ENCODE data around the gene STARD8. TPM values are rescaled to one million over a fixed set of nuclear protein-coding genes. Genes with fewer than 3 reads are reported as not detected.

Gene STARD8
- polyA plus RNA-seq, 1 donor from 2014 or later: 0.09 TPM

- Histone ChIP-seq H4K20me1 (ENCODE audit: insufficient read depth) (no peaks in the 10 kb centered on the region), H3K27ac (ENCODE audit: low read length) (no peak overlapping the region), H3F3A (ENCODE audit: insufficient read depth, low read length, poor library complexity, severe bottlenecking) (no peaks in the 10 kb centered on the region), H3K9me2 (ENCODE audit: insufficient read depth, low read length) (no peaks in the 10 kb centered on the region), H3K4me3 (ENCODE audit: low read length) (no peak overlapping the region), H3K36me3 (ENCODE audit: insufficient read depth, low read length) (no peaks in the 10 kb centered on the region), H2AFZ (ENCODE audit: low read depth, low read length) (no peak overlapping the region), H3K27me3 (ENCODE audit: insufficient read depth, low read depth, low read length) (no peaks in the 10 kb centered on the region), H3K79me2 (replicated peaks; ENCODE audit: insufficient read depth, low read length) (no peaks in the 10 kb centered on the region), H3K4me2 (ENCODE audit: low read length) (no peak overlapping the region), H3K9me3 (ENCODE audit: low read length) (no peaks in the 10 kb centered on the region), H3K9ac (ENCODE audit: low read length) (no peak overlapping the region)
- TF ChIP-seq SMC3 (conservative IDR thresholded peaks at IDR 0.05; ENCODE audit: poor library complexity): no peak
- TF ChIP-seq EZH2 (IDR thresholded peaks at IDR 0.05; ENCODE audit: borderline replicate concordance, insufficient read depth, low read length, poor library complexity, severe bottlenecking): no peak
- no peak for TF ChIP-seq REST (IDR thresholded peaks at IDR 0.05; ENCODE audit: borderline replicate concordance)
- TF ChIP-seq MXI1 (conservative IDR thresholded peaks at IDR 0.05; ENCODE audit: poor library complexity, severe bottlenecking): no peak
- TF ChIP-seq EP300 (conservative IDR thresholded peaks at IDR 0.05; ENCODE audit: poor library complexity, severe bottlenecking): no peak
- TF ChIP-seq RAD21 (conservative IDR thresholded peaks at IDR 0.05): no peak
- no peak for TF ChIP-seq TAF1 (IDR thresholded peaks at IDR 0.05; ENCODE audit: low read depth)
Measured at GRCh38 chrX:68719181-68719903, 71.9 kb downstream of the STARD8 start.

GRCh38 chrX:68719904-68720614 lies 72.6 kb downstream of the STARD8 start:
- no peaks in the 10 kb centered on the region for H3K79me2 ChIP-seq (replicated peaks; ENCODE audit: insufficient read depth, low read length)
- H4K20me1 ChIP-seq (ENCODE audit: insufficient read depth): no peaks in the 10 kb centered on the region
- H2AFZ ChIP-seq (ENCODE audit: low read depth, low read length): no peak overlapping the region
- no peaks in the 10 kb centered on the region for H3K36me3 ChIP-seq (ENCODE audit: insufficient read depth, low read length)
- no peak for TF ChIP-seq EZH2 (IDR thresholded peaks at IDR 0.05; ENCODE audit: borderline replicate concordance, insufficient read depth, low read length, poor library complexity, severe bottlenecking)
- no peak for TF ChIP-seq POLR2AphosphoS5 (IDR thresholded peaks at IDR 0.05)
- no peak for TF ChIP-seq REST (IDR thresholded peaks at IDR 0.05; ENCODE audit: borderline replicate concordance)
- H3F3A ChIP-seq (ENCODE audit: insufficient read depth, low read length, poor library complexity, severe bottlenecking): no peaks in the 10 kb centered on the region
- no peak overlapping the region for H3K9ac ChIP-seq (ENCODE audit: low read length)
- no peaks in the 10 kb centered on the region for H3K9me3 ChIP-seq (ENCODE audit: low read length)
- H3K27ac ChIP-seq (ENCODE audit: low read length): no peak overlapping the region
- no peak overlapping the region for H3K4me3 ChIP-seq (ENCODE audit: low read length)
- no peaks in the 10 kb centered on the region for H3K27me3 ChIP-seq (ENCODE audit: insufficient read depth, low read depth, low read length)
- H3K9me2 ChIP-seq (ENCODE audit: insufficient read depth, low read length): no peaks in the 10 kb centered on the region
- no peak overlapping the region for H3K4me2 ChIP-seq (ENCODE audit: low read length)
